SK-N-SH (cell line): ENCODE measurements around the gene PPT2. TPM values are rescaled to one million over a fixed set of nuclear protein-coding genes. Genes with fewer than 3 reads are reported as not detected.
A peak's percentile ranks its signal among the peaks of the same experiment; 100 is the strongest.

Experiments
- CTCF ChIP-seq: fragments of 200-600 bp; sonication (generic); IDR thresholded peaks from 2 replicates; pipeline ENCODE4 v1.6.1; 2017; ENCODE audit warnings: antibody characterized with exemption, mild to moderate bottlenecking, moderate library complexity
- EP300 ChIP-seq, 2 experiments: IDR thresholded peaks; 2 replicates each; pipeline versions ENCODE4 v1.4.0 to v1.6.1; 2012; ENCODE audit warnings: borderline replicate concordance in 1 of 2, low read depth in 1 of 2, low read length in 1 of 2
- EZH2phosphoT487 ChIP-seq: fragments of 200-600 bp; sonication (generic); IDR thresholded peaks from 2 replicates; pipeline ENCODE4 v1.6.1; 2017; ENCODE audit warnings: low read depth, mixed run types, mild to moderate bottlenecking, antibody characterized with exemption, moderate library complexity, borderline replicate concordance
- GATA2 ChIP-seq: sonication (generic); formaldehyde crosslinking; IDR thresholded peaks from 2 replicates; pipeline ENCODE4 v1.5.0; 2020; ENCODE audit warnings: mild to moderate bottlenecking, missing genetic modification reagents
- JUND ChIP-seq: IDR thresholded peaks from 2 replicates; pipeline ENCODE4 v1.4.0; 2012
- MXI1 ChIP-seq: IDR thresholded peaks from 2 replicates; pipeline ENCODE4 v1.6.1; 2012; ENCODE audit warnings: mild to moderate bottlenecking, low read depth, low read length, improper control_type of control experiment
- NRF1 ChIP-seq: IDR thresholded peaks from 2 replicates; pipeline ENCODE4 v1.6.1; 2012; ENCODE audit warnings: low read depth, mild to moderate bottlenecking, low read length
- PBX3 ChIP-seq: IDR thresholded peaks from 2 replicates; pipeline ENCODE4; 2012
- POLR2AphosphoS5 ChIP-seq: IDR thresholded peaks from 2 replicates; pipeline ENCODE4 v1.6.1; 2012; ENCODE audit warnings: low read depth, low read length
- RCOR1 ChIP-seq: fragments of 150-350 bp; IDR thresholded peaks from 2 replicates; pipeline ENCODE4 v1.6.1; 2017; ENCODE audit warnings: antibody characterized with exemption, low read length
- RXRA ChIP-seq: IDR thresholded peaks from 2 replicates; pipeline ENCODE4 v1.4.0; 2012; ENCODE audit warnings: low read depth, mild to moderate bottlenecking, borderline replicate concordance
- SIN3A ChIP-seq: IDR thresholded peaks from 2 replicates; pipeline ENCODE4 v1.6.1; 2012; ENCODE audit warnings: low read depth, mild to moderate bottlenecking, low read length, moderate library complexity, borderline replicate concordance
- SMC3 ChIP-seq: IDR thresholded peaks from 2 replicates; pipeline ENCODE4 v1.6.1; 2012; ENCODE audit warnings: low read depth, low read length, improper control_type of control experiment
- TAF1 ChIP-seq: IDR thresholded peaks from 2 replicates; pipeline ENCODE4 v1.6.1; 2012; ENCODE audit warnings: low read depth, mild to moderate bottlenecking, low read length, moderate library complexity, borderline replicate concordance
- TCF12 ChIP-seq: IDR thresholded peaks from 2 replicates; pipeline ENCODE4 v1.4.0; 2012
- TEAD4 ChIP-seq: IDR thresholded peaks from 2 replicates; pipeline ENCODE4 v1.4.0; 2012; ENCODE audit warnings: mild to moderate bottlenecking, borderline replicate concordance; ENCODE audit not compliant: insufficient read depth
- YY1 ChIP-seq: IDR thresholded peaks from 2 replicates; pipeline ENCODE4 v1.4.0; 2012; ENCODE audit warnings: low read depth, mild to moderate bottlenecking
- polyA plus RNA-seq, 3 experiments: library from polyadenylated mRNA; depleted of rRNA; stranded (reverse); fragments of >200 nt; gene quantifications; 2 replicates each; pipeline ENCODE4 v1.2.3, GENCODE V29; 2012
- TF ChIP-seq, protein P1 (sequence below): IDR thresholded peaks from 2 replicates; pipeline ENCODE4 v1.4.0; 2012; ENCODE audit warnings: low read depth, borderline replicate concordance
- TF ChIP-seq, protein P2 (sequence below): fragments of 150-350 bp; IDR thresholded peaks from 2 replicates; pipeline ENCODE4 v1.6.1; 2016; ENCODE audit warnings: mild to moderate bottlenecking, low read depth, low read length
- TF ChIP-seq, protein P3 (sequence below): fragments of 150-350 bp; IDR thresholded peaks from 2 replicates; pipeline ENCODE4 v1.6.1; 2017; ENCODE audit warnings: antibody characterized with exemption, low read length, low read depth, borderline replicate concordance

Gene PPT2
- polyA plus RNA-seq, 1 of the 3 experiments (the other 2 are of a cell fraction) = 32.7 TPM

DNA sequence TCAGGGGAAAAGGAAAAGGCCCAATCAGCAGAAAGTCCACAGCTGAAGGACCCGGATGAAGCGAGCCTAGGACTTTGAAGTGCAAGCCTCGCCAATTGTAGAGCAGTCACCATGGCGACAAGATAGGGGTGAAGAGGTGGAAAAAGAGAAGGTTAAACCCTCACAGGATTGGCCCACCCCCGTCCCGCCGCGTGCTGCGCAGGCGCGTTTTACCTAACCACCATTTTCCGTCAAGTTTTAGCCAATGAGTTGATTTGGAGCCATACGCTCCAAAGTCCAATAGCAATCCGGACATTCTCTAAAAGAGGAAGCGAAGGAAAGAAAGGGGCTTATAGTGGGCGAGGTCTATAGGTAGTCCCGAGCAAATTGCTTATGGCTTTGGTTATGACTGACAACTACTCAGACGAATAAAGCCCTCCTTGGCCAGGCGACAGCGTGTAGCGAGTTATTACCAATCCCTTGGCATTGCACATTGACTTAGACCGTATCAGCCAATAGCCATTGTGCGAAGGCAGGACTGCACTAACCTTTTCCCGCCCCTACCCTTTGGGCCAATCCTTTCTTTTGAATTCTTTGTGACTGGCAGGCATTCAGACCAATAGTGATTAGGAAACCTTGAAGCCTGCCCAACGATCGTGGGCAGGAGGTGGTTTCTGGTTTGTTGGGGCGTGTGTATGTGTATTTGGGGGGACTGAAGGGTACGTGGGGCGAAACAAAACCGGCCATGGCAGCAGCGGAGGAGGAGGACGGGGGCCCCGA is 24.0 kb downstream of the PPT2 start, which contains the start of gene RNF5 (continued):
- peak; percentile 40 for TF ChIP-seq MXI1
- no peak; the same call in 1 of the 2 replicates for TF ChIP-seq SIN3A
- peak; percentile 83 for TF ChIP-seq NRF1
- TF ChIP-seq PBX3 = peak; percentile 99
- TF ChIP-seq RXRA = no peak; the same call in 1 of the 2 replicates
- no peak for TF ChIP-seq GATA2 (CRISPR knock-in tag)
- TF ChIP-seq JUND = no peak
- no peak for TF ChIP-seq SMC3
- TF ChIP-seq YY1 = peak; percentile 52; the same call in 1 of the 2 replicates
- TF ChIP-seq TEAD4 = no peak
- TF ChIP-seq, protein P1, sequence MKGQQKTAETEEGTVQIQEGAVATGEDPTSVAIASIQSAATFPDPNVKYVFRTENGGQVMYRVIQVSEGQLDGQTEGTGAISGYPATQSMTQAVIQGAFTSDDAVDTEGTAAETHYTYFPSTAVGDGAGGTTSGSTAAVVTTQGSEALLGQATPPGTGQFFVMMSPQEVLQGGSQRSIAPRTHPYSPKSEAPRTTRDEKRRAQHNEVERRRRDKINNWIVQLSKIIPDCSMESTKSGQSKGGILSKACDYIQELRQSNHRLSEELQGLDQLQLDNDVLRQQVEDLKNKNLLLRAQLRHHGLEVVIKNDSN = no peak
- TF ChIP-seq CTCF = no peak
- TF ChIP-seq TAF1 = no peak
- TF ChIP-seq, protein P2, sequence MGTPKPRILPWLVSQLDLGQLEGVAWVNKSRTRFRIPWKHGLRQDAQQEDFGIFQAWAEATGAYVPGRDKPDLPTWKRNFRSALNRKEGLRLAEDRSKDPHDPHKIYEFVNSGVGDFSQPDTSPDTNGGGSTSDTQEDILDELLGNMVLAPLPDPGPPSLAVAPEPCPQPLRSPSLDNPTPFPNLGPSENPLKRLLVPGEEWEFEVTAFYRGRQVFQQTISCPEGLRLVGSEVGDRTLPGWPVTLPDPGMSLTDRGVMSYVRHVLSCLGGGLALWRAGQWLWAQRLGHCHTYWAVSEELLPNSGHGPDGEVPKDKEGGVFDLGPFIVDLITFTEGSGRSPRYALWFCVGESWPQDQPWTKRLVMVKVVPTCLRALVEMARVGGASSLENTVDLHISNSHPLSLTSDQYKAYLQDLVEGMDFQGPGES = peak; percentile 91
- TF ChIP-seq, protein P3, sequence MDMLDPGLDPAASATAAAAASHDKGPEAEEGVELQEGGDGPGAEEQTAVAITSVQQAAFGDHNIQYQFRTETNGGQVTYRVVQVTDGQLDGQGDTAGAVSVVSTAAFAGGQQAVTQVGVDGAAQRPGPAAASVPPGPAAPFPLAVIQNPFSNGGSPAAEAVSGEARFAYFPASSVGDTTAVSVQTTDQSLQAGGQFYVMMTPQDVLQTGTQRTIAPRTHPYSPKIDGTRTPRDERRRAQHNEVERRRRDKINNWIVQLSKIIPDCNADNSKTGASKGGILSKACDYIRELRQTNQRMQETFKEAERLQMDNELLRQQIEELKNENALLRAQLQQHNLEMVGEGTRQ = no peak
- no peak for TF ChIP-seq TCF12
- TF ChIP-seq EZH2phosphoT487 = no peak
- peak in 1 of 2 experiments; percentile 27; a peak in 1 of 4 replicates for TF ChIP-seq EP300 (IDR thresholded peaks at IDR 0.05; ENCODE audit: borderline replicate concordance in 1 of 2, low read depth in 1 of 2, low read length in 1 of 2)
- TF ChIP-seq POLR2AphosphoS5 = no peak
- TF ChIP-seq RCOR1 = no peak
